Keratinocyte (primary cell): ENCODE data around the gene CD74. TPM values are rescaled to one million over a fixed set of nuclear protein-coding genes. Genes with fewer than 3 reads are reported as not detected.

Source experiments
- DNase-seq: peaks from one replicate; pipeline ENCODE4 v3.0.0-alpha.2; 2011; ENCODE audit warnings: low read depth, missing footprints, low spot score
- FAIRE-seq: peaks from 2 replicates; lab custom pipeline; 2011; peaks lifted over from hg19 to GRCh38; lab: Jason Lieb, UNC
- H2AFZ ChIP-seq: 2 replicates; pipeline ENCODE4 v1.6.0; 2012; ENCODE audit warnings: low read length, control low read depth, inconsistent platforms; ENCODE audit not compliant: control insufficient read depth
- H3K27ac ChIP-seq: 2 replicates; pipeline ENCODE4 v1.5.1; 2011; ENCODE audit warnings: low read length; ENCODE audit not compliant: control insufficient read depth, insufficient read depth
- H3K27me3 ChIP-seq: 3 replicates; pipeline ENCODE4 v1.6.0; 2011; ENCODE audit warnings: low read length; ENCODE audit not compliant: control insufficient read depth, insufficient read depth; ENCODE audit errors: extremely low read depth
- H3K36me3 ChIP-seq, 2 experiments: 2 replicates in 1 of 2; 3 replicates in 1 of 2; pipeline ENCODE4 v1.5.1; 2011; ENCODE audit warnings: low read length in 2 of 2, mild to moderate bottlenecking in 1 of 2; ENCODE audit not compliant: control insufficient read depth in 2 of 2, insufficient read depth in 2 of 2; ENCODE audit errors: extremely low read depth in 1 of 2
- H3K4me1 ChIP-seq: 3 replicates; pipeline ENCODE4 v1.5.1; 2011; ENCODE audit warnings: low read length; ENCODE audit not compliant: control insufficient read depth, insufficient read depth; ENCODE audit errors: extremely low read depth
- H3K4me2 ChIP-seq: 3 replicates; pipeline ENCODE4 v1.6.0; 2011; ENCODE audit warnings: low read depth, low read length; ENCODE audit not compliant: control insufficient read depth, insufficient read depth; ENCODE audit errors: extremely low read depth
- H3K4me3 ChIP-seq, 3 experiments: fragments of 200-600 bp in 1 of 3; sonication (generic) in 1 of 3; 2 replicates in 2 of 3; 3 replicates in 1 of 3; pipeline ENCODE4 v1.5.1; 2011 to 2016; ENCODE audit warnings: low read length in 3 of 3, mild to moderate bottlenecking in 3 of 3, control low read depth in 2 of 3, inconsistent platforms in 1 of 3, low read depth in 1 of 3, mixed read lengths in 1 of 3, mixed run types in 1 of 3, moderate library complexity in 1 of 3; ENCODE audit not compliant: control insufficient read depth in 2 of 3, insufficient read depth in 2 of 3; ENCODE audit errors: extremely low read depth in 1 of 3
- H3K79me2 ChIP-seq: 2 replicates; pipeline ENCODE4 v1.6.0; 2012; ENCODE audit warnings: low read length; ENCODE audit not compliant: control insufficient read depth, insufficient read depth
- H3K9ac ChIP-seq: 3 replicates; pipeline ENCODE4 v1.6.0; 2011; ENCODE audit warnings: low read length; ENCODE audit not compliant: control insufficient read depth, insufficient read depth; ENCODE audit errors: extremely low read depth
- H3K9me1 ChIP-seq: 3 replicates; pipeline ENCODE4 v1.6.0; 2011; ENCODE audit warnings: low read length; ENCODE audit not compliant: control insufficient read depth, insufficient read depth; ENCODE audit errors: extremely low read depth
- H3K9me3 ChIP-seq: 2 replicates; pipeline ENCODE4 v1.5.1; 2012; ENCODE audit warnings: low read depth, low read length; ENCODE audit not compliant: control insufficient read depth
- H4K20me1 ChIP-seq: 3 replicates; pipeline ENCODE4 v1.6.0; 2011; ENCODE audit warnings: low read length; ENCODE audit not compliant: control insufficient read depth, insufficient read depth; ENCODE audit errors: extremely low read depth
- CTCF ChIP-seq, 3 experiments: IDR thresholded peaks in 1 of 3; conservative IDR thresholded peaks in 1 of 3; optimal IDR thresholded peaks in 1 of 3; 2 replicates in 2 of 3; 3 replicates in 1 of 3; pipeline versions ENCODE3 to v1.5.1; 2011; ENCODE audit warnings: low read length in 3 of 3, mild to moderate bottlenecking in 3 of 3, moderate library complexity in 2 of 3, control low read depth in 1 of 3, inconsistent platforms in 1 of 3; ENCODE audit not compliant: insufficient read depth in 2 of 3; ENCODE audit errors: extremely low read depth in 1 of 3
- EZH2 ChIP-seq: IDR thresholded peaks from one replicate; pipeline ENCODE4 v1.6.1; 2012; ENCODE audit warnings: inconsistent platforms, mild to moderate bottlenecking, low read length, moderate library complexity
- dilution Hi-C: fragments of 300-500 bp; cut with MboI; formaldehyde crosslinking; loops from one replicate; pipeline ENCODE4 v1.7.0; 2020; ENCODE audit warnings: low sequenced_read_pairs; ENCODE audit not compliant: extremely low pct_ligation_motif_present
- polyA plus RNA-seq, 5 experiments: library from polyadenylated mRNA; depleted of rRNA in 3 of 5; stranded (reverse) in 3 of 5; stranded (forward) in 1 of 5; unstranded in 1 of 5; fragments of >200 nt; gene quantifications; 1 replicate in 1 of 5; 2 replicates in 3 of 5; 3 replicates in 1 of 5; pipeline versions ENCODE4 v1.2.1 to v1.2.3, GENCODE V29; 2011 to 2012; ENCODE audit warnings: missing spikeins in 2 of 5, low read depth in 1 of 5, low replicate concordance in 1 of 5

CD74 gene
- polyA plus RNA-seq, 1 donor (not counting 4 experiments of a cell fraction or from before 2014, with no cell fraction given) = 0.71 TPM

- Histone ChIP-seq H3K36me3 (peaks cover 9 to 11% of the 10 kb centered on the region in 2 experiments), H4K20me1 (peaks cover 4% of the 10 kb centered on the region), H3K4me1 (peaks cover 13% of the 10 kb centered on the region), H3K9me1 (no peaks in the 10 kb centered on the region), H3K79me2 (no peaks in the 10 kb centered on the region), H3K4me3 (no peak overlapping the region), H3K27me3 (no peaks in the 10 kb centered on the region), H3K27ac (no peak overlapping the region), H2AFZ (no peak overlapping the region), H3K9ac (no peak overlapping the region), H3K4me2 (no peak overlapping the region), H3K9me3 (no peaks in the 10 kb centered on the region)
- peak; percentile 58 to 63 (median 60) for TF ChIP-seq CTCF (optimal IDR thresholded peaks at IDR 0.05 in 1 of 3, IDR thresholded peaks at IDR 0.05 in 1 of 3, conservative IDR thresholded peaks at IDR 0.05 in 1 of 3; ENCODE audit: extremely low read depth in 1 of 3, insufficient read depth in 2 of 3, low read length in 3 of 3)
- TF ChIP-seq EZH2 = no peak
- DNase-seq (no peak), FAIRE-seq (no peak)
- dilution Hi-C loops = no loop called here
These were observed 26.3 kb upstream of the CD74 start for GRCh38 chr5:150438873-150439546.

GRCh38 chr5:150436141-150436680 is 23.5 kb upstream of the CD74 start:
- Histone ChIP-seq H3K27me3 (no peaks in the 10 kb centered on the region), H4K20me1 (no peaks in the 10 kb centered on the region), H3K9me3 (no peaks in the 10 kb centered on the region), H3K9ac (peak overlapping the region; percentile 1), H3K9me1 (no peaks in the 10 kb centered on the region), H3K27ac (no peak overlapping the region), H3K79me2 (no peaks in the 10 kb centered on the region), H2AFZ (no peak overlapping the region), H3K4me1 (peaks cover 22% of the 10 kb centered on the region), H3K4me3 (no peak overlapping the region), H3K4me2 (no peak overlapping the region), H3K36me3 (no peaks in the 10 kb centered on the region)
- dilution Hi-C loops = no loop called here
- DNase-seq (peak; percentile 73), FAIRE-seq (peak; percentile 78)
- TF ChIP-seq CTCF (optimal IDR thresholded peaks at IDR 0.05 in 1 of 3, IDR thresholded peaks at IDR 0.05 in 1 of 3, conservative IDR thresholded peaks at IDR 0.05 in 1 of 3; ENCODE audit: extremely low read depth in 1 of 3, insufficient read depth in 2 of 3, low read length in 3 of 3) (peak; percentile 84 to 99 (median 87)), EZH2 (no peak)
